Memory B cell (primary cell): ENCODE data around the gene PARVB.

Experiments used
- ATAC-seq: fragments of 150-1000 bp; cut with Tn5 transposase; 2 replicates; pipeline ENCODE4 v1.10.0; 2021; ENCODE audit warnings: low read depth, mild to moderate bottlenecking, moderate library complexity
- DNase-seq, 2 donors: peaks; one replicate each; pipeline ENCODE4 v3.0.0; 2022; ENCODE audit warnings: low spot score in 2 of 2
- H3K27ac Mint-ChIP-seq: one replicate; pipeline ENCODE4 v1.8.0; 2022; ENCODE audit warnings: mild to moderate bottlenecking, moderate library complexity, mixed read lengths
- H3K27me3 Mint-ChIP-seq: one replicate; pipeline ENCODE4 v1.8.0; 2022; ENCODE audit warnings: mixed read lengths
- H3K36me3 Mint-ChIP-seq: one replicate; pipeline ENCODE4 v1.8.0; 2022; ENCODE audit warnings: mild to moderate bottlenecking, mixed read lengths
- H3K4me1 Mint-ChIP-seq: one replicate; pipeline ENCODE4 v1.8.0; 2022; ENCODE audit warnings: mixed read lengths
- H3K4me3 Mint-ChIP-seq: one replicate; pipeline ENCODE4 v1.8.0; 2022; ENCODE audit warnings: mild to moderate bottlenecking, moderate library complexity, mixed read lengths
- H3K9me3 Mint-ChIP-seq: one replicate; pipeline ENCODE4 v1.8.0; 2022; ENCODE audit warnings: mixed read lengths

Gene PARVB

DNA sequence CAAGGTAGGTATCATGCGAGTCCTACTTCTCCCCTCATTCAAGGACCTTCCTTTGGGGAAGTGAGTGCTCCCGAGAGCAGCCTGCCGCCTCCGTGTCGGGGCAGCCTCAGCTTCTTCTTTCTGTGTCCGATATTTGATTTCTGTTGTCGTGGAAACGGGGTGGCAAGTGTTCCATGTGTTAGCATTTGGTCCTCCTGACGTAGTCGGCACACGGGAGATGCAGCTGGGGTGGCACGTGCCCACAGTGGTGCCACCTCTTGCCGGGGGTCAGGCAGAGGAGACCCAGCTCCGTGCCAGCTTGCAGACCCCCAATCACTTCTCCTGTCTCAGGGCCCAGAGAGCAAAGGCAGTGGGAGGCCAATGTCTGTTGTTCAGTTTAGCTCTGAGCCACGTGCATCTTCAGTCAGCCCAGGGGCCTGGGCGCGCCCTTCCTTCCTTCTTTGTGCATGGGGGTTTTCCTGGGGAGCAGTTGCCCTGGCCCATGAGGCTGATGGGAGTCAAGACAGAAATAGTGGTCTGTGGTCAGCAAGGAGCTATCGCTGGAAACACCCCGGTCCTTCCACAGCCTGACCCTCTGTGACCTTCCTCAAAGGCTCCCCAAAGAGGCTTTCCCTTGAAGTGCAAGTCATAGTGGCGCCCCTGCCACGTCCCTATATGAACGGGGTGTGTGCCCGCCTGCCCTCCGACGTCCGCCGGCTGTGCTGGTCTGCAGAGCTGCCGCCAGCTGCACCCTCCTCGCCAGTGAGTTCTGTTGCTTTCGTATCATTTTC is 44.5 kb downstream of the PARVB start:
- peak; percentile 73 for ATAC-seq
- H3K36me3 Mint-ChIP-seq = no peaks in the 10 kb centered on the region
- peak; percentile 76 to 80 for DNase-seq
- H3K4me1 Mint-ChIP-seq = peaks cover 41% of the 10 kb centered on the region
- no peaks in the 10 kb centered on the region for H3K9me3 Mint-ChIP-seq
- H3K4me3 Mint-ChIP-seq = peak overlapping the region; percentile 69
- H3K27me3 Mint-ChIP-seq = no peaks in the 10 kb centered on the region
- peak overlapping the region; percentile 99 for H3K27ac Mint-ChIP-seq

DNA sequence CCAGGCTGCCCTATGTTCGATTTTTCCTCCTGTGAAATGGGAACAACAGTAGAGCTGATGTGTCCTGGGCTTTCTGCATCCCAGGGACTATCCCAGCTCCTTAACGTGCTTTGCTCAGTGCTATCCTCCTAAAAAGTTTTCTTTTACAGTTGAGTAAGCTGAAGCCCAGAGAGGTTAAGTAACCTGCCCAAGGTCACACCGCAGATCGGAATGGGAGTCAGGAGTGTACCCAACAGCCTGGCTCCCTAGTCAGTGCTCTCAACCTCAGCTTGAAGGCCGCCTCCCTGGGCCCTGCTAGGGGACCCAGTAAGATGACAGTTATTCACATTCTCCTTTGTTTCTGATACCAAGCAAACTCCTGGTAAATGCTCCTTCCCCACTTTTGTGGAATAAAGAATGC is 45.9 kb downstream of the PARVB start:
- Mint-ChIP-seq H3K4me3 (no peak overlapping the region), H3K36me3 (peaks cover 2% of the 10 kb centered on the region)
- no peak for DNase-seq

DNA sequence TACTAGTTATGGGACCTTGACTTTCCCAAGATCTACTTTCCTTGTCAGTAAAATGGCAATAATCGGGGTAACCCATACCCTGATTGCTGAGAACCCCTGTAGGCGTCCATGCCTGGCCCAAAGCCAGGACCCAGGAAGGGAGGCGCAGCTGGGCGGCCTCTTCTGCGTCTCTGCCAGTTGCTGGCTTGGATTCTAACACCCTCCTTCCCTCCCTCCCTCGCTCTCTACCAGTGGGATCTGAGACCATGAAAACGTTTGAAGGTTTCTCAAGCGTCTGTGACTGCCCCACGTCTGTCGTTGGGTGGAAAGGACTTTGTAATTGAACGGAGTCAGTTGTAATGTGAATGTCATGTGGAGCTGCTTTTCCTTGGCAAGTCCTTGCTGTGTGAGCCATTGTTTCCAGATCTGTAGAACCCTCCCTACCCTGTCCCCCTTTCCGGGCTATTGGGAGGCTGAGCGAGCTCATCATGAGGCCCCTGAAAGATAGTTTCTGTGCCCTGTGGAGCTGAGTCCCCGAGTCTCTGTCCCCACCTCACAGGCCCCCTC is 47.8 kb downstream of the PARVB start:
- Mint-ChIP-seq H3K9me3 (no peaks in the 10 kb centered on the region), H3K27ac (peak overlapping the region; percentile 74), H3K36me3 (peaks cover 2% of the 10 kb centered on the region), H3K4me3 (no peak overlapping the region), H3K4me1 (peaks cover 34% of the 10 kb centered on the region), H3K27me3 (no peaks in the 10 kb centered on the region)
- ATAC-seq = no peak
- DNase-seq = no peak

More for the DNA sequence above, 45.9 kb downstream of the PARVB start:
- Mint-ChIP-seq H3K9me3 (no peaks in the 10 kb centered on the region), H3K4me1 (peaks cover 39% of the 10 kb centered on the region), H3K27ac (peak overlapping the region; percentile 99), H3K27me3 (no peaks in the 10 kb centered on the region)
- ATAC-seq = no peak

DNA sequence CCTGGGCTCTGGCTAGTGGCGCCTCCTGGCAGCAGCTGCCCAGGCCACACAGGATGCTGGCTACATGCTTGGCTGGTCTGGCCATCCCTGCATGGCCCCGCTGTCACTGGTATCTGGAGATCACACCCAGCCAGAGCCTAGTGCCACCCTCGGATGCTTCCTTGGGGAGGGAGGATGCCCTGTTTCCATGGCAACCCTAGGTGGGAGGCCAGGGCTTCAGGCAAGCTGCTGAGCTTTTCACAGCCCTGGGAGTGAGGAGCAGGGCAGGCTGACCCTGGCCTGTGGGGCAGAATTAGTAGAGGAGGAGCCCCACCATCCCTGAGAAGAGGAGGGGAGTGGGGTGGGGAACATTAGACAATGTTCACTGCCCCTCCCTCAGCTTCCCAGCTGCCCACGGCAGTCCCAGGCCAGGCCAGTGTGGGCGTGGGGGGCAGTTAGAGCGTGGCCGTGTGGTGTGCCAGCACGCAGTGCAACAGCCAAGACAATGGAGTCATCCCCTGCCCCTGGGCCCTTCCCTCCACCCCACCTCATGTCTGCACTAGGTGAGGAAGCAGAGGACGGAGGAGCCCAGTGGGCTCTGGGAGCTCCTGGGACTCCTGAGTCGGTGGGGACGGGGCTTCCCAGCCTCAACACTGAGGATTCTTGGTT is 50.4 kb downstream of the PARVB start:
- DNase-seq = no peak
- peaks cover 2% of the 10 kb centered on the region for H3K36me3 Mint-ChIP-seq
- no peak overlapping the region for H3K27ac Mint-ChIP-seq
- peaks cover 18% of the 10 kb centered on the region for H3K4me1 Mint-ChIP-seq
- ATAC-seq = no peak
- H3K27me3 Mint-ChIP-seq = no peaks in the 10 kb centered on the region
- no peak overlapping the region for H3K4me3 Mint-ChIP-seq
- H3K9me3 Mint-ChIP-seq = no peaks in the 10 kb centered on the region

DNA sequence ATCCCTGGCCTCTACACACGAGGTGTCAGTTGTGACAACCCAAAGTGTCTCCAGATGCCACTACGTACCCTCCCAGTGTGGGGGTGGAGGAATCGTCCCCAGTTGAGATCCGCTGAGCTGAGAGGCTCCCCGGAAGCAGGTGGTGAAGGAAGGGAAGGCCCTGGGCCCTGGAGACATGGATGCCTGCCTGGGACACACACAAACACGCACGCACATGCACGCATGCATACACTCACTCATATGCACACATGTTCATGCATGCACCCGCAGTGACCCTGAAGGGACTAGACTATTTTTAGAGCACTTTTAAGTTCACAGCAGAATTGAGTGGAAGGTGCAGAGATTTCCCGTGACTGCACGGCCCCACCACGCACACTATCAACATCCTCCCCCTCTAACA is 50.9 kb downstream of the PARVB start:
- Mint-ChIP-seq H3K27me3 (no peaks in the 10 kb centered on the region), H3K36me3 (peaks cover 2% of the 10 kb centered on the region), H3K27ac (no peak overlapping the region), H3K4me3 (no peak overlapping the region), H3K4me1 (peaks cover 15% of the 10 kb centered on the region), H3K9me3 (no peaks in the 10 kb centered on the region)
- DNase-seq (no peak), ATAC-seq (no peak)

- Mint-ChIP-seq H3K4me1 (peaks cover 11% of the 10 kb centered on the region), H3K27ac (no peak overlapping the region), H3K36me3 (peaks cover 2% of the 10 kb centered on the region), H3K27me3 (no peaks in the 10 kb centered on the region), H3K4me3 (no peak overlapping the region), H3K9me3 (no peaks in the 10 kb centered on the region)
- ATAC-seq = no peak
- DNase-seq = no peak
Measured at GRCh38 chr22:44075670-44076069, 51.6 kb downstream of the PARVB start.

DNA sequence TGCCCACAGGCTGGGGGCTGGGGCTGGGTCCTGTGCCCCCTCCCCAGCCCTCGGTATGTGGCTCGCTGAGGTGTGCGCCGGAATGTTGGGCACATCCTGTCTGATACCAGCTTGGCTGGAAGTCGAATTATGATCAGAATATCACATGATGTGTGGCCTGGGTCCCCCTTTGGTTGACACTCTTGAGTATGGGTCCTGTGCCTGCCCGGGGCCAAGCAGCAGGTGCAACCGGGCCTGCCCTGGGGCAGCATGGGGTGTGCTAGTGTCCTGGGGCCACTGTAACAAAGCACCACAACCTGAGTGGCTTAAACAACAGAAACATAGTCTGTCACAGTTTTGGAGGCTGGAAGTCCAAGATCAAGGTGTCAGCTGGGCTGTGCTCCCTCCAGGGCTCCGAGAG is 52.7 kb downstream of the PARVB start:
- no peak for ATAC-seq
- Mint-ChIP-seq H3K27me3 (no peaks in the 10 kb centered on the region), H3K36me3 (peaks cover 2% of the 10 kb centered on the region), H3K9me3 (no peaks in the 10 kb centered on the region), H3K27ac (peak overlapping the region; percentile 70), H3K4me3 (no peak overlapping the region), H3K4me1 (peaks cover 11% of the 10 kb centered on the region)
- DNase-seq = no peak

DNA sequence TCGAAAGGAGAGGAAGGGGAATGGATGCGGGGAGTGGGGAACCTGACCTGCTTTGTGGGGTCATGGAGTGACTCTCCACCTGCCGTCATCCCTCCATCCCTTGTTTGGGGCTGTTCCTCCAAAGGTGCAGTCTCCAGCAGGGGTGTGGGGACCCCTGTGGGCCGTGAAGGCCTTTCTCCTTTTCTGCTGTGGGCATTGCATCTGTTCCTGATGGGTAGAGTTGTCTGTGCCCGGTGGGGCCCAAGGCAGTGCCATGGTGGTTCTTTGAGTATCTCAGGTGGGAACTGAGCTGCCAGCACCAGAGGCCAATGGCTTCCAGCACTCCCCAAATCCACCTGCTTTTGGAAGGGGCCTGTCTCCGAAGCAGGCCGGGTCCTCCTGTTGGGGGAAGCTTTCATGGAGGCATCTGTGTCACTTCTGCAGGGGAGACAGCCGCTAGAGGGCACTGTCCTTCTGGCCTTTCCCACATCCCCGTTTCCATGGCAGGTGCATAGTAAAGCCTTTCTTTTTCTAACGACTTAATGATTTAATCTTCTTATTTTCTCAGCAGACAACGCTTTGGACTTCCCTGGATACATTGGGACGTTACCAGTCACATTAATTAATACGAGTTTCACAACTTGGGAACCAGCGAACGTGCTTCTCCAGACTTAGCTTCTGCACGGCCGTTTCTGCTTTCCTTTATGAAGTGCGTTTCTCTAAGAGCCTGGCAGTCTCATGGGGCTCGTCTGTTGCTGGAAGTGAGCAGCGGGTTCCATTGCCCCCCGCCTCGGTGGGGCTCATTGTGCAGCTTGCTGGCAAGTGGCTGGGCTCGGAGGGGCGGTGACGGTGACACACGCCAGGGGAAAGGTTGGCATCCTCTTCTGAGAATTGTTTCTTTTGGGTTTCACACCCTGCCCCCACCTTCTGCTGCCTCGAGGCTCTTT is 57.1 kb downstream of the PARVB start:
- ATAC-seq (peak; percentile 76), DNase-seq (peak; percentile 65 to 71)
- Mint-ChIP-seq H3K36me3 (peaks cover 9% of the 10 kb centered on the region), H3K27me3 (no peaks in the 10 kb centered on the region), H3K27ac (no peak overlapping the region), H3K4me3 (no peak overlapping the region), H3K4me1 (peaks cover 12% of the 10 kb centered on the region), H3K9me3 (no peaks in the 10 kb centered on the region)

GRCh38 chr22:44082801-44083200 is 58.7 kb downstream of the PARVB start:
- peaks cover 8% of the 10 kb centered on the region for H3K4me1 Mint-ChIP-seq
- no peaks in the 10 kb centered on the region for H3K9me3 Mint-ChIP-seq
- no peak for DNase-seq
- H3K36me3 Mint-ChIP-seq = peaks cover 9% of the 10 kb centered on the region
- H3K27ac Mint-ChIP-seq = no peak overlapping the region
- H3K27me3 Mint-ChIP-seq = no peaks in the 10 kb centered on the region
- ATAC-seq = no peak
- H3K4me3 Mint-ChIP-seq = no peak overlapping the region

DNA sequence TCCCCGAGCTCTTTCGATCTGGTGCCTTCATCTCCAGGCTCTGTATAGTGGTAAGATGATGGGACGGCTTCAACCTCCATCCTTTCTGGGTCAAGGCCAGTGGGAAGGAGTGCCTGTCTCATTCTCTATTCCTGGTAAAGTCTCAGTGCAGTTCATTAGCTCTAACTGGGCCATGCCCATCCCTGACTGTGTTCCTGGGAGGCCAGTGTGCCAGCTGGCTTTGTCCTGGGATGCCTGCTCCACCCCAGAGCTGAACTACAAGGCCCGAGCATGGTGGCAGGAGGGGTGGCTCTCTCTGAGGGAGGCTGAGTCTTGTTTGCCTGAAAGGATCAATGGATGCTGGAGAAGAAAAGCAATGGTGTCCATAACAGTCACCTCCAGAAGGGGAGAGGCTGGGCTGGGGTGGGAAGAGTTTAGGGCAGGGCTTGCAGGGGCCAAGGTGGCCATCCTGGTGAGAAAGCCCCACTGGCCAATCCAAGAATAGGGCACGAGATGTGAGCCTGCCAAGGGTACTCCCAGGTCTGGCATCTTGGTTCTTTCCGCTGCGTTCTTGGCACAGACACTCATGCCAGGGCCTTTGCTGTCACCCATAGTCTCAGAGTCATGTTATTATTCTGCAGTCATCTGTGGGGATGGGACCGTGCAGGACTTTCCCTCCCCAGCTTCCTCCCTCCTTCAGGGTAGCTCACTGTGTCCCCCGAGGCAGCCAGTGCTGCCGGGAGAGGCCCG is 60.1 kb downstream of the PARVB start:
- DNase-seq (no peak), ATAC-seq (no peak)
- no peaks in the 10 kb centered on the region for H3K9me3 Mint-ChIP-seq
- H3K4me3 Mint-ChIP-seq = no peak overlapping the region
- peaks cover 8% of the 10 kb centered on the region for H3K4me1 Mint-ChIP-seq
- no peaks in the 10 kb centered on the region for H3K27me3 Mint-ChIP-seq
- H3K36me3 Mint-ChIP-seq = peaks cover 9% of the 10 kb centered on the region
- peak overlapping the region; percentile 12 for H3K27ac Mint-ChIP-seq

- peak; percentile 75 for ATAC-seq
- DNase-seq = peak in 1 of 2 donors; percentile 46
- Mint-ChIP-seq H3K4me3 (no peak overlapping the region), H3K4me1 (peaks cover 8% of the 10 kb centered on the region), H3K27ac (peak overlapping the region; percentile 52), H3K36me3 (peaks cover 9% of the 10 kb centered on the region), H3K27me3 (no peaks in the 10 kb centered on the region), H3K9me3 (no peaks in the 10 kb centered on the region)
Measured at GRCh38 chr22:44085743-44086270, 61.7 kb downstream of the PARVB start.

- no peaks in the 10 kb centered on the region for H3K9me3 Mint-ChIP-seq
- no peak for DNase-seq
- H3K27me3 Mint-ChIP-seq = no peaks in the 10 kb centered on the region
- peaks cover 9% of the 10 kb centered on the region for H3K36me3 Mint-ChIP-seq
- no peak for ATAC-seq
- peaks cover 11% of the 10 kb centered on the region for H3K4me1 Mint-ChIP-seq
- H3K4me3 Mint-ChIP-seq = no peak overlapping the region
- peak overlapping the region; percentile 55 for H3K27ac Mint-ChIP-seq
Measured at GRCh38 chr22:44086271-44087088, 62.4 kb downstream of the PARVB start.
